Measurements from ENCODE around the gene SEPTIN5. TPM values are rescaled to one million over a fixed set of nuclear protein-coding genes. Genes with fewer than 3 reads are reported as not detected.
A peak's percentile ranks its signal among the peaks of the same experiment; 100 is the strongest.

The SEPTIN5 gene
- total and polyA plus RNA-seq, 9 of the 15 experiments (the other 6 are each of a cell fraction or from before 2014, with no cell fraction given): 0.03 to 195 (median 119) TPM

GRCh38 chr22:19721330-19722177 is 7.3 kb downstream of the SEPTIN5 start (continued):
- TF ChIP-seq ZNF592 (IDR thresholded peaks at IDR 0.05) (no peak), DACH1 (IDR thresholded peaks at IDR 0.05; ENCODE audit: partially characterized antibody) (no peak), LARP7 (IDR thresholded peaks at IDR 0.05) (no peak), RBFOX2 (IDR thresholded peaks at IDR 0.05; ENCODE audit: low read depth, low read length) (peak; percentile 57), ZKSCAN3 (CRISPR knock-in tag; IDR thresholded peaks at IDR 0.05) (no peak), ARID4B (CRISPR knock-in tag; IDR thresholded peaks at IDR 0.05) (no peak), FOXA3 (CRISPR knock-in tag; conservative IDR thresholded peaks at IDR 0.05 in 1 of 2, IDR thresholded peaks at IDR 0.05 in 1 of 2) (no peak), THRAP3 (IDR thresholded peaks at IDR 0.05; ENCODE audit: borderline replicate concordance) (no peak), NR2C1 (IDR thresholded peaks at IDR 0.05) (no peak), NR2C1 (tag; IDR thresholded peaks at IDR 0.05) (no peak), CREB3L1 (IDR thresholded peaks at IDR 0.05; ENCODE audit: borderline replicate concordance, low read depth) (no peak), FOXK1 (CRISPR knock-in tag; IDR thresholded peaks at IDR 0.05; ENCODE audit: borderline replicate concordance) (no peak), SP2 (IDR thresholded peaks at IDR 0.05; ENCODE audit: extremely low read depth, low read depth, low read length, poor library complexity, severe bottlenecking) (peak; percentile 6), SAP30 (IDR thresholded peaks at IDR 0.05; ENCODE audit: borderline replicate concordance, insufficient read depth, low read depth, low read length, poor library complexity, severe bottlenecking) (no peak), E2F4 (CRISPR knock-in tag; IDR thresholded peaks at IDR 0.05; ENCODE audit: low read depth) (no peak)
